ENCODE results near the gene HACD4.

HACD4 gene

GRCh38 chr9:21018177-21018576, 13.3 kb downstream of the HACD4 start:
- no peak for TF ChIP-seq USF1 (IDR thresholded peaks at IDR 0.05)
- no peak for TF ChIP-seq TCF12 (IDR thresholded peaks at IDR 0.05; ENCODE audit: low read depth)
- no peak for TF ChIP-seq REST (IDR thresholded peaks at IDR 0.05; ENCODE audit: low read depth)
- TF ChIP-seq RAD21 (IDR thresholded peaks at IDR 0.05; ENCODE audit: low read depth) = no peak

- TF ChIP-seq RAD21 (IDR thresholded peaks at IDR 0.05; ENCODE audit: low read depth) = no peak
- TF ChIP-seq NFIC (IDR thresholded peaks at IDR 0.05) = no peak
- TF ChIP-seq TAF1 (IDR thresholded peaks at IDR 0.05; ENCODE audit: low read depth) = no peak
- TF ChIP-seq CEBPB (IDR thresholded peaks at IDR 0.05) = no peak
- TF ChIP-seq USF1 (IDR thresholded peaks at IDR 0.05) = no peak
- TF ChIP-seq REST (IDR thresholded peaks at IDR 0.05; ENCODE audit: low read depth) = no peak
- no peak for TF ChIP-seq MAX (IDR thresholded peaks at IDR 0.05)
- TF ChIP-seq EP300 (IDR thresholded peaks at IDR 0.05; ENCODE audit: borderline replicate concordance) = no peak
- TF ChIP-seq FOXM1 (IDR thresholded peaks at IDR 0.05; ENCODE audit: borderline replicate concordance, low read depth) = no peak
- TF ChIP-seq ZBTB7A (IDR thresholded peaks at IDR 0.05; ENCODE audit: low read depth) = no peak
- TF ChIP-seq YY1 (IDR thresholded peaks at IDR 0.05; ENCODE audit: low read depth) = no peak
- TF ChIP-seq TEAD4 (IDR thresholded peaks at IDR 0.05) = no peak
- no peak for TF ChIP-seq TCF12 (IDR thresholded peaks at IDR 0.05; ENCODE audit: low read depth)
- TF ChIP-seq EGR1 (IDR thresholded peaks at IDR 0.05) = no peak
- no peak for TF ChIP-seq CREB1 (IDR thresholded peaks at IDR 0.05; ENCODE audit: low read depth)
Measured at GRCh38 chr9:21016701-21017491, 14.5 kb downstream of the HACD4 start.

- no peak for TF ChIP-seq TAF1 (IDR thresholded peaks at IDR 0.05; ENCODE audit: low read depth)
- TF ChIP-seq CEBPB (IDR thresholded peaks at IDR 0.05) = no peak
- no peak for TF ChIP-seq FOXM1 (IDR thresholded peaks at IDR 0.05; ENCODE audit: borderline replicate concordance, low read depth)
- no peak for TF ChIP-seq REST (IDR thresholded peaks at IDR 0.05; ENCODE audit: low read depth)
- TF ChIP-seq EGR1 (IDR thresholded peaks at IDR 0.05) = no peak
- no peak for TF ChIP-seq USF1 (IDR thresholded peaks at IDR 0.05)
- TF ChIP-seq RAD21 (IDR thresholded peaks at IDR 0.05; ENCODE audit: low read depth) = no peak
- no peak for TF ChIP-seq YY1 (IDR thresholded peaks at IDR 0.05; ENCODE audit: low read depth)
- no peak for TF ChIP-seq TCF12 (IDR thresholded peaks at IDR 0.05; ENCODE audit: low read depth)
- no peak for TF ChIP-seq CREB1 (IDR thresholded peaks at IDR 0.05; ENCODE audit: low read depth)
- no peak for TF ChIP-seq ZBTB7A (IDR thresholded peaks at IDR 0.05; ENCODE audit: low read depth)
- TF ChIP-seq EP300 (IDR thresholded peaks at IDR 0.05; ENCODE audit: borderline replicate concordance) = no peak
Measured at GRCh38 chr9:21015995-21016394, 15.4 kb downstream of the HACD4 start.

- TF ChIP-seq EP300 (IDR thresholded peaks at IDR 0.05; ENCODE audit: borderline replicate concordance) = no peak
- TF ChIP-seq USF1 (IDR thresholded peaks at IDR 0.05) = no peak
- TF ChIP-seq TCF12 (IDR thresholded peaks at IDR 0.05; ENCODE audit: low read depth) = no peak
- TF ChIP-seq CREB1 (IDR thresholded peaks at IDR 0.05; ENCODE audit: low read depth) = no peak
- no peak for TF ChIP-seq ZBTB7A (IDR thresholded peaks at IDR 0.05; ENCODE audit: low read depth)
- no peak for TF ChIP-seq CEBPB (IDR thresholded peaks at IDR 0.05)
- TF ChIP-seq YY1 (IDR thresholded peaks at IDR 0.05; ENCODE audit: low read depth) = no peak
- no peak for TF ChIP-seq REST (IDR thresholded peaks at IDR 0.05; ENCODE audit: low read depth)
- no peak for TF ChIP-seq MAX (IDR thresholded peaks at IDR 0.05)
- TF ChIP-seq EGR1 (IDR thresholded peaks at IDR 0.05) = no peak
- TF ChIP-seq NFIC (IDR thresholded peaks at IDR 0.05) = no peak
- no peak for TF ChIP-seq FOXM1 (IDR thresholded peaks at IDR 0.05; ENCODE audit: borderline replicate concordance, low read depth)
- TF ChIP-seq TEAD4 (IDR thresholded peaks at IDR 0.05) = no peak
- no peak for TF ChIP-seq TAF1 (IDR thresholded peaks at IDR 0.05; ENCODE audit: low read depth)
- no peak for TF ChIP-seq RAD21 (IDR thresholded peaks at IDR 0.05; ENCODE audit: low read depth)
Measured at GRCh38 chr9:21015129-21015815, 16.2 kb downstream of the HACD4 start.
